Inferior parietal cortex (tissue), 1 donor: ENCODE results near the gene PSORS1C2.
"Not testable (repeated sequence)": the region's sequence is repeated elsewhere in the genome, so short reads cannot be mapped to it uniquely, and the experiment has no call there.

Experiments
- DNase-seq: peaks from one replicate; pipeline ENCODE4 v3.0.0-alpha.2; 2016; ENCODE audit errors: extremely low spot score

The PSORS1C2 gene

DNA sequence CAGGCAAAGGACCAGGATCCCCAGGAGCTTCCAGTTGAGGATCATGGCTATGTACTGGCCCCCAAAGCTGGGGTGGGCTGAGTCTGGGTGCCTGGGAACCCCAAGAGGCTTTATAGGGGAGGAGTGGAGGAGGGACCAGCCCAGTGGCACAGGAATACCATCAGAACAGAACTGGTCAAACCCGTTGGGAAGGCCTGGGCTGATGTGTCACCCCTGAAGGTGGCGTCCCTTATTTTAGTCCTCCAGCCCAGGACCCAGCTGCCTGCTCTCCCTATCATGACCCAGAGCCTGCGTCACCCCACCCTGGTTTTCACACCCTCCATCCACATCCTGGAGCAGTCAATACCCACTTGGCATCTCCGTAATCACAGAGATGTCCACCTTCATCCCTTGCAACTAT lies at the start of gene PSORS1C2:
PSORS1C2 (minus strand) TSS at position 85 of the 400 bp plus-strand sequence; CDS start at position 45, 40 bp downstream.
- DNase-seq = no peak

DNA sequence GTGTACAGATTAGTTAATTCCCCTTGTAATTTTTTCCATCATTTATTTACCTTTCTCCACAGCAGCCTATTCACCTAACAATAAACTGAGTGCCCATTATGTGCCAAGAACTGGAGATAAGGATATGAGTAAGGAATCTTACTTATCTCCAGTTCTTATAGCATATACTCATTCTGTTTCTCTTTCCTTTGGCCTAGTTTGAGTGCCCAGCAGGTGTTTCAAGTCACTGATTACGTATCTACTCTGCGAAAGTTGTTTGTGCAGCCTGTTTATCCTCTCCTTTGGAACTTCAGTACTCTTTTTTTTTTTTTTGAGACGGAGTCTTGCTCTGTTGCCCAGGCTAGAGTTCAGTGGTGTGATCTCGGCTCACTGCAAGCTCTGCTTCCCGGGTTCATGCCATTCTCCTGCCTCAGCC lies 48.9 kb upstream of the PSORS1C2 start:
- no peak for DNase-seq

DNA sequence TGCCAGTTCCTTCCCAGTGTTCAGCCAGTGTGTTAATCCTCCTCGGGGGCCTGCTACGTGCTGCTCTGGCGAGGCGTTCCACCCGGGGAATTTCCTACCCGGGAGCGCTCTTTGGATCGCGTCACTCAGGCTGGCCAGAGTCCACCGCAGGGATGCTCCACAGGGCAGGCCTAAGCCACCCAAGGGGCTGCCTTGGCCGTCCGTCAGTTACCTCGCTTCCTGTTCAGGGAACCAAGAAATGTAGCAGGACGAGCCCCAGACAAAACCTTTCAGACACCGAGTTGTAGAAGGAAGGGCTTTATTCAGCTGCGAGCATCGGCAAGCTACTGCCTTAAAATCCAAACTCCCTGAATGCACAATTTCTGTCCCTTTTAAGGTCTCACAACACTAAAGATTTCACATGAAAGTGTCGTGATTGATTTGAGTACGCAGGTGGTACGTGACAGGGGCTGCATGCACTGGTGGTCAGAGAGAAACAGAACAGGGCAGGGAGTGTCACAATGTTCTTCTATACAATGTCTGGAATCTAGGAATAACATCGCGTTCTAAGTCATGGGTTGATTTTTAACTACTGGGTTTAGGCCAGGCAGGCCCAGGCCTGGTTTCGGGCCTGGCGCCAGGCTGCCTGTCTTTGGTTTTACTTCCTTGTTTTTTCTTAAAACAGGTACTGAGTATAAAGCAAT lies 47.3 kb upstream of the PSORS1C2 start:
- DNase-seq = no peak

DNA sequence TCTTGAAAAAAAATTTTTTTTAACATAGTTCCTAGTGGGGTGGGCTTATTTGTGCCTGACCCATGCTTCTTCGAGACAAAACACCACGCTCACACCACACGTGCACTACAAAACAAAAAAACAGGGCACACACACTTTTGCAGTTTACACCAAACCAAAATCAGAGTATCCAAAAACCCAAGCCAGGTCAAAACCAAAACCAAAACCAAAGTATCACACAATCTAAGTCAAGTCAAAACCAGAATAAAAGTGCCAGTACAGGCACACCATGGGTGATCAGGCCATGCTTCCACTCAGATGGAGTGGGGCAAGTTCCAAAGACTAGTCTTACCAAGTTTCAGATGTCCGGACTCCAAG lies 46.8 kb upstream of the PSORS1C2 start:
- DNase-seq = not testable (repeated sequence)

DNA sequence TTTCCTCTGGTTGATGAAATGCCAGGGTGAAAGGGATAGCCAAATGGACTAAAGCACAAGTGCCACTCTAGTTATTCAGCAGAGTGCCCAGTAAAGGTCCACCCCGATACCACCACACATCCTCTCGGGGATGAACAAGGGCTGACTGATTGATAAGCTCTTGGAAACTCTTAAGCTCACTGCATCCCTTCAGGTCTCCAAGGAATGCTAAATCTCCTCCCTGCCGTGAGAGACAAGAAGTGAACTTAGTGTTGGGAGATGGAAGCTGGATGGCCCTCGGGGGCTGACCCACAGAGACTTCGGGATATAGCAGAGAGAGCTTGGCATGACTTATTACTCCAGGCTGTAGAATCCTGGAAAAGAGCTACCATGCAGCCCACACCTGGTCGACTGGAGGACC lies 45.0 kb upstream of the PSORS1C2 start:
- not testable (repeated sequence) for DNase-seq

DNA sequence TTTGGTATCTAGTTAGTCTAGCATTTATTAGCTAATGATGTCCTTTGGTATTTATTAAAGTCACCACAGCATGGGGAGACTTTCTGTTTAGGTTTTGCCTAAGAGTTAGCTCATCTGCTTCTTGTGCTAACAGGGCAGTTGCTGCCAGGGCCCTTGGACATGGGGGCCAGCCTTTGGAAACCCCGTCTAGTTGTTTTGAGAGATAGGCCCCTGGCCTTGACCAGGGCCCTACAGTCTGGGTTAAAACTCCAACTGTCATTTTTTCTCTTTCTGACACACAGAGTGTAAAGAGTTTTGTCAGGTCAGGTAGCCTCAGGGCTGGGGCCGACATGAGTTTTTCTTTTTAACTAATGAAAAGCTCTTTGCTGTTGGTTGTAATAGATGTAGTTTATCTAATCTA lies 44.4 kb upstream of the PSORS1C2 start:
- DNase-seq = not testable (repeated sequence)

DNA sequence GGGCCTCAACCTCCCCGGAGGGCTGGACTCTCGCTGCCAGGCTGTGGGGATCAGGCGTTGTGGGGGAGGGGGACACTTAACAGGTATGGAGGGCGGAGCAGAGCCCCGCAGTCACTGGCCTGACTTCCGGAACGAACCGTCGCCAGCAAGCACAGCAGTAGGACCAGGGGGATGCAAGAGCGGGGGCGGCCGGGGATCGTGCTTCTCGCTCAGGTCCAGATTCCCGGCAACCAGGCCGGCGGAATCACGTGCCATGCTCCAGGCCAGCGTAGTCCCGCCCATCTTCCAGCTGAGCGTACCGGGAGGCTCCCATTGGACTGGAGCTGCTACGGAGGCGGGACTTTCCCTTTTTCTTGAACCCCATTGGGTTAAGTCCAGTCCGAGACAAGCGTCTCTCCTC lies 41.6 kb upstream of the PSORS1C2 start:
- DNase-seq = no peak

DNA sequence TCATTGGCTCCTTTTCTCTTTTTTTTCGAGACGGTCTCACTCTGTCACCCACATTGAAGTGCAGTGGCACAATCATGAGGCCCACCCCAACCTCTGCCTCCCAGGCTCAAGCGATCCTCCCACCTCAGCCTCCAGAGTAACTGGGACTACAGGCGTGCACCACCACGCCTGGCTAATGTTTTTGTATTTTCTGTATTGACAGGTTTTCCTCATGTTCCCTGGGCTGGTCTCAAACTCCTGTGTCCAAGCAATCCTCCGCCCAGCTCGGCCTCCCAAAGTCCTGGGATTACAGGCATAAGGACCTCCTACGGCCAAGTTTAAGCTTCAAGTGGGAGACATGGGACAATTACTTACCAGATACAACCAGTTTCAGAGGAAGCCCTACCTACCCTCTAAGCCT lies 41.0 kb upstream of the PSORS1C2 start:
- DNase-seq = no peak

DNA sequence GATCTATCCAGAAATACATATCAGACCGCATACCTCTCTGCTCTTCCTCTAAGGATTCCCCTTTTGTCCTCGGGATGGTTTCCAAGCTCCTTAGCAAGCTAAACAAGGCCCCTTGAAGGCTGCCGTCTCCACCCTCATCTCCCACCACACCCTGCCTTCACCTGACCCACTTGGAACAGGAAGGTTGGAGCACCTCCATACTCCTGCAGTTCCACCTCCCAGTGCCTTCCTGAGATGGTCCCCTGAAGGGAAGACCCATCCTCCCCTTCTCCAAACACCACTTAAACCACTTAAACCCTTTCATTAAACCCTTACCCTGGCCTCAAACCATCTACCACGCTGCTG lies 40.1 kb upstream of the PSORS1C2 start:
- DNase-seq = no peak

DNA sequence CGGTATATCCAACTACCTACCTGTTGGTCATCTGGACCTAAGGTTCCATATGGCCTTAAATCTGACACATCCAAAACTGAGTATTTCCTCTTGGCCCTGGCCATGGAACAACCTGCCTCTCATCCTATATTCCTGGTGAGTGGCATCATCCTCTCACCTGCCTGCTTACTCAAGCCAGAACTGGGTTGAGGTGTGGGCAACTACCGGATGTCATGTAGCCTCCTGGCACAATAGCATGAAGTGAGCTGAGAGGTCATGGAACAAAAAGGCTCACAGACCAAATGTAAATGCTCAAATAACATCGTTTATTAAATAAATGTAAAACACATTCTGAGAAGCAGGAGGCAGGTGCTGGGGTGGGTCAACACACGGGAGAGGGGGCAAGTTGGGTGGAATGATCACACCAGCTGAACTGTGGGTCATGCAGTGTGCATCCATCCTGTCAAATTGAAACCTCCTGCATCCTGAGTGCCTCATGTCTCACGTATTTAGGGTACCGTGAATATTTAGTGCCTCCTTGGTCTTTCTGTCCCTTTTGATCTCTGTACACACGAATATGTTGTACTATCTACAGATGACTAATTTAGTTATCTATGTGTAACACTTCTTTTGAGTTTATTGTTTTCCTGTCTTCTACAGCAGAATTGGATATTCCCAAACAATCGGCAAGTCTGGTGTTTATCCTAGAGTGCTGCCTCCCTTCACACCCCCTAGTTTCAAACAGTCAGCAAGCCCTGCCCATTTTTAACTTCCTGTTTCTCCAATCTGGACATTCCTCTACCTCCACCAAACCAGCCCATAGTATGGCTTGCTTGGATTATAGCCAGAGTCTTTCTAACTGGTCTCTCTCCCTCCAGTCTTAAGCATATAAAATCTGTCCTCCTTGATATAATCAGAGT lies 39.5 kb upstream of the PSORS1C2 start:
- no peak for DNase-seq

DNA sequence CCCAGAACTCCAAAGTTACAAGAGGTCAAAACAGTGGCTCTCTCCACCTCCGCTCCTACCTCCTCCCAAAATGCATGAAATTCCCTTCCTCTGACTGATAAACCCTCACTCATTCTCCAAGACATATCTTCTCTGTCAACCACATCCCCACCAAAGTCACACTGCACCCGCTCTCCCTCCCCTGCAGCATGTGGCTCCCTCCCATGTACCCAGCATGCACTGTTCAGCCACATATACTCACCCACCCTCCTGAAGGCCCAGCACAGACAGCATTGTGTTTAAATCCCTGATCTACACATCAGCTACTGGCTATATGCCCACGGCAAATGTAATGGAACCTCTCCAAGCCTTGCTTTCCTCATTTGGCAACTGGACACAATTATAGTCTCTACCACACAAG lies 37.1 kb upstream of the PSORS1C2 start:
- no peak for DNase-seq

DNA sequence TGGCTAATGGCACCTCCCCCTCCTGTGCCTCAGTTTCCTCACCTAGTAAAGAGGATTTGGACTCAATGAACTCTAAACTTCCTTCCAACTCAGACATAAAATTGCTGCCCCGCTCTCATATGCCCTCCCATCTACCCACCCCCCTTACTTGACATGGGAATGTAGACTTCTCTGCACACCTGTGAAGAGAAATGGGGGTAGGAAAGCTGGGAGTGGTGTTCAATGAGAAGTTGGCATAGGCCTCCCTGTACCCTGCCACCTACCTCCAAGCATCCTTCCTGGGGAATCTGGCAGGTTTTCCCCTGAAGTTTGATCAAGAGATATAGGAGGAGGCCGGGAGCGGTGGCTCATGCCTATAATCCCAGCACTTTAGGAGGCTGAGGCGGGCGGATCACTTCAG lies 35.5 kb upstream of the PSORS1C2 start:
- no peak for DNase-seq

DNA sequence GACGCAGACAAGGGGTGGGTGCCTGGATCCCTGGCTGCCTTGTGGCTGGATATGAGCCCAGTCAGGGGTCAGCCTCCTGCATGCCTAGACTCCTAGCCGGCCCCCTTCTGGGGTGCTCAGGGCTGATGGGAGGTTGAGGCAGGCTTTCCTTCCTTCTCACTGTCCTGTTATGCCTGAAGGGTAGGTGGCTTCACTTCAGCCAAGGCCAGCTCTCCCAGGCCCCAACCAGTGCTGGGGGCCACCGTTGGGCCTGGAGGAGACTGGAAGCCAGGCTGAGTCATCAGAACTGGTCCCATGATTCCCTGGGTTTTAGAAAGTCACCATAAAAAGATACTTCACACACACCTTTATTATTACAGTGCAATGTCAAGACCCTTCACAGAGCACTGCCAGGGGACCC lies 34.5 kb upstream of the PSORS1C2 start:
- no peak for DNase-seq

DNA sequence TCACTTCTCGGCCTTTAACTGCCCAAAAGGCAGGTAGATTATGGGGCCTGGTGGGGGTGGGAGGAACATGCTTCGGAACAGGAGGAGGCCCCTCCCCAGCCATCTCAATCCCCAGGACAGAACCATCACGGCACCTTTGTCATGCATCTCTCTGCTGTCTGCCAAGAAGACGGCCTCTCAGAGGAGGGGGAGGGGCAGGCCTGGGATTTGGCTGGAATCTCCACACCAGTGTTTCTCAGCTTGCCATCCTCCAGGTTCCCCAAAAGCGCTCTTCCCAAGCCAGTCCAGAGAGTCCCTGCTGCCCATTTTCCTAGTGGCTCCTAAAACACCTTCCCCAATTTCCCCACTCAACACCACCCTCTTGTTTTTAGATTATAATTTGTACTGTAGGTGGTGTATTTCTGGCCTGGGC lies 34.1 kb upstream of the PSORS1C2 start:
- no peak for DNase-seq

DNA sequence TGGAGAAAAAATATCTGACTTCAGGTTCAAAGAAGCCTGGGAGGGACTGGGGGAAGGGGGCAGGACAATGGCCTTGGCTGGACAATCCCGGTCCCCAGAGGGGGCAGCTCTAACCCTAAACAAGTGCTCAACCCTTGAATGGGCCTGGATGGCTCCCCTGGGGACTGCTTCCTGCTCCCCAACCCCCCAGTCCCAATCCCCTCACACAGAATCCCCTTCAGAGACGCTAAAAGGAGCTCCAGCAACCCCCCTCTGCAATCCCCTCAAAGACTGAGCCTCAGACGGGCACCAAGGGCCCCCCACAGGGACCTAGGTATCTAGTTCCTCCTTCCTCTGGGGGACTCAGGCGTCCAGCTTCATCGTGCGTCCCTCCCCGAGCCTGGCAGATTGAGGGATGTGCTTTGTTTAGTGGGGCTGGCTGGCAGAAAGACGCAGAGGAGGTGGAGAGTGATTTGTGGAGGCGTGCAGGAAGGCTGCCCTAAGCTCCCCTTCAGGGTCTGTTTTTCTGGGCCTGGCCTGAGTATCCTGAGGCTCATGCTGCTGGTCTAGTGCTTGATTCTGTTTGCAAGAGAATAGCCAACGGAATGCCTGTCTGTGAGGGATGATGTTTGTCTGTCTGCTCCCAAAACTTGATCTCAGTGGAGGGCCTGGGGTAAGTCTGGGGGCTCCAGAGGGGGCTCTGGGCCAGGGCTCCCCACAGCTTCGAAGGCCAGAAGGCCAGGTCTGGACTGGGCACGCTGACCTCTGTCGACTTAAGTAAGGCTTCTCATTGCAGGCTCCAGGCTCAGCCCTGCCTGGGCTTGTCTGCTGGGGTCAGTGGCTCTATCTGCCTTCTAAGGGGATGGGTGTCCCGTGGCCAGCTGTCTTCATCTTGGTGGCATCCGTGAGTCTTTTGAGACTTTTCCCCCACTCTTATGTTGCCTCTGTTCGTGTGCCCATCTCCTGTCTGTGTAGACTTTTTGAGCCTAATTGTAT lies 33.4 kb upstream of the PSORS1C2 start:
- DNase-seq = no peak

DNA sequence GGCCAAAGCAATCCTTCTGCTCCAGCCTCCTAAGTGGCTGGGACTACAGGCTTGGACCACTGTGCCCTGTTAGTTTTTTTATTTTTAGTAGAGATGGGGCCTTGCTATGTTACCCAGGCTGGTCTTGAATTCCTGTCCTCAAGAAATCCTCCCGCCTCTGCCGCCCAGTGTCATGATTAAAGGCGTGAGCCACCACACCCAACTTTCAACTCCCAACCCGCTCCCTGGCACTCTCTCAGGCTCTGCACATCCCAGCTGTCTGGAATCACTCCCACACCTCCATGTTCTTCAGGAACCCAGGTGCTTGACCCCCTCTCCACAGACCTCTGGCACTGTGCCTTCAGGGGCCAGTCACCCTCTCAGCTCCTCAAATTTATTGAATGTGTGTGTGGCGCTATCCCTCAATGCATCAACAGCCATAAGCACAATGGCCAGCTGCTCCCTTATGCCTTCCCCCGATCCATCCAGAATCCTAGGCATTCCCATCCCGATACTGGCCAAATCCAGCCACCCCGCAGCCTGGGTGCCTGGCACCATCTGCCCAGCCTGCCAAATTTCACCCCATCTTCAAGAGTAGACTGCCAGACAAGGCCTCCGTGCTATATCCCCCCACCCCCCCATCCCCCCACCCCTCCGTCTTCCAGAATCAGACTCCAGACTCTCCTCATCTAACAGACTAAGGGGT lies 32.3 kb upstream of the PSORS1C2 start:
- DNase-seq = no peak

DNA sequence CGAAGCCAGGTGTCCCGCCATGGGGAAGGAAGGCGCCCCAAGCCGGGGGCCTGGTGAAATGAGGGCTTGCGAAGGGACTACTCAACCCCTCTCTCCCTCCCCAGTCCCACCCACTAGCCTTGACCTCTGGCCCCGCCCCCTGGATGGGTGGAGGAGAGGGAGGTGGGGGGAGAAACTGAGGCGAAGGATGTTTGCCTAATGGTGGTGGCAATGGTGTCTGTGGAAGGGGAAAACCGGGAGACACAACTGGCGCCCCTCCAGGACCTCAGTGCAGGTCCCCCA lies 31.7 kb upstream of the PSORS1C2 start, which contains the start of gene POU5F1:
POU5F1 (minus strand) TSS at position 83 of the 282 bp plus-strand sequence; CDS start at position 21, 62 bp downstream.
- no peak for DNase-seq

DNA sequence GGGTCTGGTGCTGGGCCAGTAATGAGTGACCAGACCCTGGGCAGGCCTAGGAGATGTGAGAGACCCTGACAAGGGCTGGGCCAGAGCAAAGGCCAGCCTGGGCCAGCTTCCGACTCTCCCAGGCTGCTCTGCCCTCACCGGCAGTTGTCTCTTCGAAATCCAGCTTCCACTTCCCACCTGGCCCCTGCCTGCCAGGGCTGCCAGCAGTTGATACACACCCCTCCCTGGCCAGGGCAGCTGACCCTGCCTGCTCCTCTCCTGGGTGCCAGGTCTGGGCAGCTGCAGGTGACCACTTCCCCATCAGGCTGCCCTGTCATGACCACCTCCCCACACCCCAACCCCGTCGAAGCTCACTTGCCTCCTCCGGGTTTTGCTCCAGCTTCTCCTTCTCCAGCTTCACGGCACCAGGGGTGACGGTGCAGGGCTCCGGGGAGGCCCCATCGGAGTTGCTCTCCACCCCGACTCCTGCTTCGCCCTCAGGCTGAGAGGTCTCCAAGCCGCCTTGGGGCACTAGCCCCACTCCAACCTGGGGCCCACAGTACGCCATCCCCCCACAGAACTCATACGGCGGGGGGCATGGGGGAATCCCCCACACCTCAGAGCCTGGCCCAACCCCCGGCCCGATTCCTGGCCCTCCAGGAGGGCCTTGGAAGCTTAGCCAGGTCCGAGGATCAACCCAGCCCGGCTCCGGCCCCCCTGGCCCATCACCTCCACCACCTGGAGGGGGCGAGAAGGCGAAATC lies 31.2 kb upstream of the PSORS1C2 start:
- DNase-seq = not testable (repeated sequence)

DNA sequence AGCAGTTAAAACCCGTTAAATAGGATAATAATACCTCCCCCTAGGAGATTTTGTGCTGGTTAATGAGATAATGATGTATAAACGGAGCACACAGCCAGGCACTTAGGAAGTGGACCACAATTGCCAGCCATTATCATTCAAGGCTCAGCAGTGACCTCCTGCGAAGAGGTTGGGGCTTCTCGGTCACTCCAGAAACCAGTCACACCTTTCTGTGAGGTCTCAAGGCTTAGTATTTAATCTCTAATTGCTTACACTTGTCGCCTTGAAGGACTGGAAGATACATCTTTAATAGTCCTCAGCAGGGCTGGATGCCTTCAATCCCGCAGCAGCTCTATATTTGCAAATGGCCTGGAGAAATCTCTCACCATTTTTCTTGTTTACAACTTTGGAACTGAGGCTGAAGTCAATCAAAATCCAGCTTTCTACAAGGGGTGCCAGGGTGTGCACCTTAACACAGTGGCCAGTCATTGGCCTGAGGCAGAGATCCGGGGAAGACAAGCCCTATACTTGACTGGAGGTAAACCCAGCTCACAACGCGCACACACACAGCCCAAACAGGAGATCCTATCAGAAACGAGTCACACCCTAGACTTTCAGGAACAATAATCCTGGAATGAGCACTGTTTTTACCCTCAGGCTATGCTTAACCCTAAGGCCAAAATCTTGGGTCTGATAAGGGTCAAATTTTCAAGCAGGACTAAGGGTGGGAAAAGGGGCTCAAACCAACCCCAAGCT lies 30.4 kb upstream of the PSORS1C2 start:
- DNase-seq = no peak

DNA sequence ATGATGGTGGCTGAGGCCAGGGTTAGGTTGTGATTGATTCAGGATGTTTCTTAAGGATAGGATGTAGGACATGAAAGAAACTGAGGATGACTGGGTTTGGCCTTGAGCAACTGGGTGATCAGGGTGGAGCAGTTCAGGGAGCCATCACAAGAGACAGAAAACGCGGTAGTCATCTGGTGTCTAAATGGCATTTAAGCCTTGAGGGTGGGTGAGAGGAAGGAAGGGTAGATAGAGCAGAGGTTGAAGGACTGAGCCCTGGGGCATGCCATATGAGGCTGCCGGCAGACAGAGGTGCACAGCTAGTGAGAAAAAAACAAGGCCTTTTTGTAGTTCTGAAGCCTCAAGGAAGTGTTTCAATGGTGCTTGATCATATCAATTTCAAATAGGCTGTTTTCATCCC lies 29.7 kb upstream of the PSORS1C2 start:
- no peak for DNase-seq
